ENCODE data around the gene ALCAM.
"Not testable (repeated sequence)": the region's sequence is repeated elsewhere in the genome, so short reads cannot be mapped to it uniquely, and the experiment has no call there.

Gene ALCAM

DNA sequence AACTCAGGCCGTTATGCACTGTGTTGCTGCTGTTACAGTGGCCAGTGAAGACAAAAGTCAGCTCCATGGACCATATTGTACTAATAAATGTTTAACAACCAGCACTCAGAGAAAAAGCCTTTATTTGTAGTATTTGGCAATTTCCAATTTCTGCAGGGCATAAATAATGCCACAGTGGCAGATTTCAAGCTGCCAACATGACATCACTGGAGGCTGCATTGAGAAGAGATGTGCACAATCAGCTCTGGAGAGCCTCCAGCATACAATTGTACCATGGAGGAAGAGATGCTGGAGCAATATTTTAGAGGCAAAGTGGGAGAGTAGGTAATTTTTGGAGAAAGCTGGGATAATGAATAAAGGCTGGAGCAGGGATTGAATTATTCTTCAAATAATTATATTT lies 9.7 kb upstream of the ALCAM start:
- DNase-seq, result no peak

DNA sequence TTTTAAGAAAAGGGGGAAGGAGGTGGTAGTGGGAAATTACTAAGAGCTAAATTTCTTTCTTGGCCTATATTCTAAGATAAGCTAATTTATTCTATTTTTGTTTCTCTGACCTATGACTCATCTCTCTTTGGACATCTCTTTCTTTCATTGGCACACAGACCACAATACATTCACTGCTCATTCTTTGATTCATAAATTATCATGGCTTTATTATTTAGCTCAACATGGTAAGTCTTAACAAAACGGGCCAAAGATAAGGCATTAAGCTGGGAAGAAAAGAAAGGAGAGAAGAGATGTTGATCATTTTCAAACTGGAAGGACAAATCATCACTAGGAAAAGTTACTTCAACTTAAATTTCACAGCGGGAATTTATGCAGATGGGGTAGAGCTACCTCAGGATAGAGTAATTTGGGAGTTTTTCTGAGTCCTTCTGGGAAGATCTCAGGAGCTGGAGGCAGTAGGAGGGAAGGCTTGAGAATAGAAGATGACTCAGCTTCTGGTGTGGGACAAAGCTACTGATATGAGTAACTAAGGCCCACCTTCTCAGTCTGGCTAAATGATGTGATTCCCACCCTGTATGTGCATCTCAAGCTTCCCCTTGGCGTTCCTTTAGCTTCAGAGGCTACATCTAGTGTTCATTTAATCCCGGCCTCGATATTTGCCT lies 7.5 kb upstream of the ALCAM start:
- no peak for DNase-seq

DNA sequence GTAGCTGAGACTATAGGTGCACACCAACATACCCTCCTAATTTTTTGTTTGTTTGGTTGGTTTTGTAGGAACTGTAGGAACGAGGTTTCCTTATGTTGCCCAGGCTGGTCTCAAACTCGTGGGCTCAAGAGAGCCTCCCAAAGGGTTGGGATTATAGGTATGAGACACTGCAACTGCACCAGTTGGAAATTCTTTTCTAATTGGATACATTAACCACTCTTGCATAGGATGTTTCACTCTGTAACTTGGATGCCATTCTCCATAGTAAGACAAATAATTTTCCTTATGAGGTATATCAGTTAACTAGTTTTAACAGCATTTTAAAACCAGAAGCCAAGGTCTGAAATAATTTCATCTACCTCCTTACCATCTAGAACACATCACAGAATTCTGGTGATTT lies 6.7 kb upstream of the ALCAM start:
- no peak for DNase-seq

DNA sequence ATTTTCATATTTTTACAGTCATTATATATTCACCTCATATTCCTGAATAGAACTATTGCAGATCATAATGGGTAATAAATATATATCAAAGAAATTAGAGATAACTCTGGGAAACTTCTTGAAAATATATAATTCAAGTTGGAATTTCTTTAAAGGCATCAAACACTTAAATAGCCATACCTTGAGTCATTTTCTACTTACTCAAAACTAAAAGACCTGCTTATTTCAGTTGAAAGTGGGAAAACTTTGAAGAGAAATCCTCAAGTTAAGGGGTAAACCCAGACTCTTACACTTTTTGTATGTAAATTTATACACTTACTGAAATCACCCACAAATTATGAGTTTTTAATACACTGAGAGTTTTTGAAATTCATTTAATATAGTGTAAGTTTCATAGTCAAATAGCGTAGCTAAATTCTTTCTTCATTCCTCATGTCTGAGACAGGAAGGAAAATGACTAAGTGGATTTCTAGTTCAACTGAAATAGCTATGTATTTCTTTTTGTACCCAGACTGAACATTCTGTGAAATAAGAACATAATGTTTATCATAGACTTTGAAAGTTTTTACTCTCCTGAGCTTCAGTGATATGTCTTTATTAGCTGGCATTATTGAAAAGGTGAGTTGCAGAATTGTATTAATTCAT lies 4.6 kb upstream of the ALCAM start:
- DNase-seq, result no peak

DNA sequence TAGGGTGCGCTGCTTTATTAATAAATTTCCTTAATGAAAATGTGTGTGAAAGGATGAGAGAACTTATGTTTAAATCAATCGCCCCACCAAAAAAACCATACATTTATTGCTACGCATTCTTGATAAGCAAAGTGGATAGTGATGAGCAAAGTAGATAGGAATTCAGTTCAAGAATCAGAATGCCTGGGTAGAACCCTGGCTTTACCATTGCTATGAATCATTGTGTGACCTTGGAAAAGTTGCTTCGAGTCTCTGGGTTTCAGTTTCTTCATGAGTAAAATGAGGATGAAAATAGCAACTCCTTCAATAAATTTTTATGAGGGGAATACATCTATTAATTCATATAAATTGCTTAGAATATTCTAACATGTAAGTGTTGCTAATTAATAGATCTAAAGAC lies 2.6 kb upstream of the ALCAM start:
- DNase-seq, result no peak

DNA sequence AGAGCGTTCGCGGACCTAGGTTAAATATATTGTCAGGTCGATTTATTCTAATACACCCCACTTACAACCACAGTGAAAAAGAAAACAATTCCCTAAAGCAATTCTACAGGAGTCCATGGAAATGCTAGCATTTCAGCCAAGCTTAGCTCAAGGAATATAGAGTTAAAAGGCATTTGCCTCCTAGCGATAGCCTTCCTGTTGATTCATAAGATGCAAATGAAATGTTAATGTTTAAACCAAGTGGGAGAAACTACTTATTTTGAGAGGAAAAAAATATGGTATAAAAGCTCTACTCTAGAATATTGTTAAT lies 1.7 kb upstream of the ALCAM start:
- DNase-seq, result no peak

DNA sequence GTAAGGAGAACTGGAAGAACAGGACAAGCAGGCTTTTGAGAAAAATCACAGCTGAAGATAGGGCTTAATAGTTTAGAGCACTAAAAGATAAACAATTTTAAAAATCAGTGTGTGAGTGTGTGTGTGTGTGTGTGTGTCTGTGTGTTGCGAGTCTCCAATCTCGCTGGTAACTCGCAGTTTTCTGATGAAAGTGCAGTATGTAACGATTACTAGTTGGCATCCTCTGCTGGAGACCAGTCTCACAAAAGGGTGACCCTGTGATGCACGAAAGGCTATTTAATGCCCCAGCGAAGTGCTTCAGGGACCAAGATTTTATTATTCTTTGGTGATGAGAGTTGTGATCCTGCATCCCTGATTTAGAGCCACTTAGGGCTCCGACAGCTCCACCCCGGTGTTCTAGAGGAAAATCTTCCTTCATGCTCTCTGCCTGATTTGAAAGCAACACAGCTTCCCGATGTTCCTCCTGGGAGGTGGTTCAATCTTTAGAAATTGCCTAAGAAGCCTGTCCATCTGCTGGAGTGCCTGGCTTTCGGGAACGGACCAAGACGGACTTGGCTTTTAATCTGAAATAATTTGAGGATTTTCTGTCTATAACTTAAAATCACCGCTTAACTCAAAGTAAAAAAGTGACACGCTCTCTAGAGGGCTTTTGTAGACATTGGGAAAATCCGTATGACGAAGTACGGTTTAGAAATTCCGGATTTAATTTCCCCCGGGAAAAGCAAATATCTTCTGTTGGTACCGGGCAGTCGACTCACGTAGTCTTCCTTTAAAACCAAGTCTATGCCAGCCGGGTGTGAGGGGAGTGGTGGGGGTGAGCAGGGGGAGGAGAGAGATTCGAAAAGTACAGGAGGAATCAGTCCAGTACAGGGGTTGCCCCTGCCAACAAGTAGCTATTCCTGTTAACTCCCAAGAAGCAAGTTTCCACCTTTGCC lies 1.1 kb upstream of the ALCAM start:
- no peak for DNase-seq

DNA sequence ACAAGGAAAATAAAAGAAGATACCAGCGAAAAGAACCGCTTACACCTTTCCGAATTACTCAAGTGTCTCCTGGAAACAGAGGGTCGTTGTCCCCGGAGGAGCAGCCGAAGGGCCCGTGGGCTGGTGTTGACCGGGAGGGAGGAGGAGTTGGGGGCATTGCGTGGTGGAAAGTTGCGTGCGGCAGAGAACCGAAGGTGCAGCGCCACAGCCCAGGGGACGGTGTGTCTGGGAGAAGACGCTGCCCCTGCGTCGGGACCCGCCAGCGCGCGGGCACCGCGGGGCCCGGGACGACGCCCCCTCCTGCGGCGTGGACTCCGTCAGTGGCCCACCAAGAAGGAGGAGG lies 325 bp downstream of the ALCAM start:
- DNase-seq, result peak; percentile 38 to 40

DNA sequence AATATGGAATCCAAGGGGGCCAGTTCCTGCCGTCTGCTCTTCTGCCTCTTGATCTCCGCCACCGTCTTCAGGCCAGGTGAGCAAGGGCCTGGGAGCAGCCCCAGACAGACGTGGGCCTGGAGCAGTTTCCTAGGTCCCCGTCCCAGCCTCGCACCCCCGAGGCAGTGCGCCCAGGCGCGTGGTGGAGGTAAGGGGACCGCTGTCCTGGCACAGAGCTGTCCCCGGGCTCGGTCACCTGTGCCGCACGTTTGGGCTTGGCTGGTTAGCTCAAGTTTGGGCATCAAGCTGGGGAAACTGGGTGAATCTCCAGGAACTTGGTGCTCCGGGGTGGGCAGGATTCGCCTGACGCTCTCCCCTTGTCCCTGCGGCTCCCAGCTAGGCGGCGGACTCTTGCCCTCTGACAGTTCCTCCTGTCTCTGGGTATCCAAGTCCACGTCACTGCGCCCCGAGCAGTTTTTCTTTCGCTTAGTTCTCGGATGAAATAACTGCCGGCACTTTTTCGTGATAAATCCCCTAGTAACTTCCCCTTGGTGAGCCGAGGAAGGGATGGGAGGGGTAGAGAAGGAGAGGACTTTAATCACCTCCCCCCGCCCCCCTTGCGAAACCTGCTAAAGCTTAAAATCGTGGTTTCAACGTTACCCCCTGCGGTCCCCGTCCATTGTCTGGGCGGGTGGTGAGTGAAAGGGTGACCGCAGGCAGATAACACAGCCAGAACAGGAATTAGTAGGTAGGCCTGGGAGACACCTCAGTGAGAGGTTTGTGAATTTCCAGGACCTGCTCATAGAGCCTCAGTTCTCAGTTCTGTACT lies 901 bp downstream of the ALCAM start:
- peak; percentile 81 to 84 for DNase-seq

DNA sequence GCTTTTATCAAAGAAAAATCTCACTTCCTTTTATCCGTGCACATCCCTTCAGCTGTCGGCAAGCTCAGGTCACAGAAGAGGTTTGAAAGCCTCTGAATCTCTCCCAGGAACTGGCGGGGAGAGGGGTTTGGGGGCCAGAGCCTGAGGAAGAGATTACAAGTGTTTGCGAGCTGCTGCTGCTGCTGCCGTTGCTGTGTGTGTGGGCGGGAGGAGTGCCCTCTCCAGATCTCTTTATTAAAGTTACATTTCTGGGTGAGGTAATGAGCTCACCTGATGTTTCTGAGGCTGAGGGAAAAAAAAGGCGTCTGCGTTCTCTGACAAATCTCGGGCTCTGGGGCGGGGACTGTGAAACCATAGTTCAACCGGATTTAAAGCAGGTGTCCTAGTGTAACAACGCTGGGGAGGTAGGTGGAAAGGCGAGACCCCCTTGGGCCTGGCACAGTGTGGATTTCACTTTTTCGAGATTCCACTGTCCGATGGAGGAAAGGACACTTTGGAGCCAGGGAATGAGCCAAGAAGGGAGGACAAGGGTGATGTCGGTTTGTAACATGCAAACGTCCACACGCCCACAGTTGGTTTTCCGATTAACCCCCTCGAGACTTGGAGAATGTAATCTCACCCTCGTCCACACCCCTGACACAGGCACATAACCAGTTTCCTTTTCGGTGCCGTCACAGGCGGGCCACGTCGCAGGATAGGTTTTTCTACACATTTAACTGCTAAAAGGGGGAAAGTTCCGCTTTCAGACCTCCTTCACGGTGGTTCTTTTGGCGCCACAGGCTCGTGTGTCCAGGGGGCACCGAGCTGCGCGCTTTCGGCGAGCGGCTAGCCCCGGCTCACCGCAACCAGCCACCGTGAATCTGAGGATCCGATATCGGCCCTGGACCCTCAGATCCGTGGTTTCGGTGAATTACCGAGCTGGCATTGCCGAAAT lies 2.1 kb downstream of the ALCAM start:
- DNase-seq, result peak; percentile 74

DNA sequence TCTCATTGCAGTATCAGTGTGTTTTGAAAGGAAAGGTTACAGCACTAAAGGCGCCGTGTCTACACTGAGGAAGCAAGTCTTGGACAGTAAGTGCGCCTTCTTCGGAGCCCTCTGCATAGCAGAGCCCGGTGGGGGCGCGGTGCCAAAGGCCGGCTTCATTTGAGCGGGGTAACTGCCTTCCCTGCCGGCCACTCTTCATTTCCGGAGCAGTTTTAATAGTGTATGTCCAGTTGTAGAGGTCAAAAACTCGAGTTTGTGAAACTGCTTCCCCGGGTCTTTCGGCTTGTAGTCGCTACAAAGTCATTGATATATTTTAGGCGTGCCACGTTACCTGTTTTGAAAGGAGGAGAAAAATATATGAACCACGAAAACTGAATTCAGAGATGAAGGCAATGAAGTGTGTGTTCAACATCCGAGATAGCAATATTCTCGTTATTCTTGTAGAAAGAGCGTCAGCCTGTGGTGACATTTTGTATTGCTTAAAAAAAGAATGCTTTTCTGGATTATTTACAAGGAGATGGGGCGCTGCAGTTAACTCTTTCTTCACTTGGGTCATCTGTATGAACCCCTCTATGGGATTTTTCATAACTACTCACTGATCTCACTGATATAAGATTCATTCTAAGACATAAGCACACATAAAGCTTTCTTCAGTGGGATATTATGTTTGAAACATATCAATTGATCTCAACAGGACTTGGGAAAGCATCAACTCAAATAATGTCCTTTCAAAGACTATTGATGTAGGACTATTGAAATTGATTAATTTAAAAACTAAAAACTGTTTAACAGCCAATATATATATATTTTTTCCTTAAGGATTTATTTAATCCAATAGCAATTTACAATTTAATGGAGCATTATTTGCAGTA lies 3.0 kb downstream of the ALCAM start:
- peak; percentile 32 to 36 for DNase-seq

DNA sequence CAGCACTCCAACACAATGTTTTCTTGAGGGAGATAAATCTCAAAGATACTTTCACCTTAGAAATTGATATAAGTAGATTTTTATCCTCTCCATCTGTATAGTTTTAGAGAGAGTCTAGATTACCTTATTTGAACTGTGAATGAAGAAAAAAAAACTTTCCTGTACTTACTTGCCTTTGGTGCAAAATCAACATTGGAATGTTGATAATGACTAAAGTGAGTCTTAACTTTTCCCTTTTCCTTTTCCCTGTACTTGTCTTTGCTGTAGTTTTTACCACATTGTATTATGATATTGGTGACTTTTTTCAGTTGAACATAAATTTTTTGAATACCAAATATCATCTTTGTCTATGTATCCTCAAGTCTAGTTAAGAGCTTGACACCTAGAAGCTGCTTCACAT lies 6.7 kb downstream of the ALCAM start:
- no peak for DNase-seq

DNA sequence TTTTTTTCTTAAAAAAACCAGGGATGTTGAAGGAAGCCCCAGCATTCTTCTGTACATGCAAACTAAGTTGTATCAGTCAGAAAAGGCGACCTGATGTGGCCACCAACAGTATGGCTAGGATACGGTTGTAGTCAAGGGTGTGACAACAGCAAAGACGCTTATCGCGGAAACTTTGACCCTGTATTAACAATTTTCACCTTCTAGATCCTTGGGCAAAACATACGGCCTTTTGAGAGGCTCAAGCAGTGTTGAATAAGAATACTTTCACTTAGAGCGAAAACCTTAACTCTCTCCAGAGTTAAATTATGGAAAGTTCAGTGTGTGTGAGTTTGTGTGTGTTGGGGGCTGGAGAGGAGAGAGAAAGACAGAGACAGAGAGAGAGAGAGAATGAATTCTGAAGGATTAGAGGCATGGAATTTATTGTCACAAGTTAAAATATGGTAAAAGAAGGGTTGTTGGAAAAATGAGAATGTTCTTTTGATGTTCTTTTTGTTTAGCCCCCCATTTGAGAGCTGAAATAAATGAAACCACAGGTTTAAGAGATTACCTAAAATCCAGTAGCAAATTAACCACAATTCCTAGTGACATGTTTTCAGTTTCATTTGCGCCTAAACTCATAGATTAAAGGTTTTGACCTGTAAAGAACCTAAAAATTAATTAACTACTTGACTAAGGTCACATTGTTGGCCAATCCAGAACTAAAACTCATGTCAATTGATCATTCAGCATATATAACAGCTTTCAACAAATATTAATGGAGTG lies 9.2 kb downstream of the ALCAM start:
- DNase-seq, result no peak

DNA sequence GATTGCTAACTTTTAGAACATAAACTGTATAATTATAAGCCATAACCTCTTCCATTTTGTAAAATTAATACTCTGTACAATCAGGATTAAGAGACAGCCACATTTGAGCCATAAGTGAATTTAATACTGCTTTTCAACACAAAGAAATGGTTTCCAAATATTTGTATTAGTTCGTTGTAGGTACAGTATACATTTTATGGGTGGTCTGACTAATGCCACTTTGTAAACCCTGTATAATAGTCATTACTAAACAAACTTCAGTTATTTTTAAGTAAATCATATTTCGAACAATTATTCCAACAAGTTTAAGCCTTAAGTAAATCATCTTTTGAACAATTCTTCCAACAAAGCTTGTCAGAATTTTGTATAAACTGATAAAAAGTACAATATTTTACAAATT lies 11.0 kb downstream of the ALCAM start:
- DNase-seq, result no peak

DNA sequence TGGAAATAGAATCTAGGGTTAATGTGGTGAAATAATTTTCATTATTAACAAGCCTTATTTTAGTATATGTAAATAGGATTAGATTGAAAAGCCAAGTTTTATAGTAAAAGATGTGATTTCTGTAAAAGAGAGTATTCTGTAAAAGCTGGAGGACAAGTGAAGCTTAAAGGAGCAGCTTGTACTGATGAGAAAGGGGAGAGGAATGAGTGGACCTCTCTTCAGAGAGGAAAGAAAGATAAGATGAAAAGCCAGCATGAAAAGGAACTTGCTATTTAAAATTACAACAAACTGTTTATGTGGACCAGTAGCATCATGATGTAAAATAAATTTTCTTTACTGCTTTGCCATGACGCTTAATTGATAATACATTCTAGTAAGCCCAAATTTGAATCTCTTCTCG lies 18.5 kb downstream of the ALCAM start:
- DNase-seq, result no peak

DNA sequence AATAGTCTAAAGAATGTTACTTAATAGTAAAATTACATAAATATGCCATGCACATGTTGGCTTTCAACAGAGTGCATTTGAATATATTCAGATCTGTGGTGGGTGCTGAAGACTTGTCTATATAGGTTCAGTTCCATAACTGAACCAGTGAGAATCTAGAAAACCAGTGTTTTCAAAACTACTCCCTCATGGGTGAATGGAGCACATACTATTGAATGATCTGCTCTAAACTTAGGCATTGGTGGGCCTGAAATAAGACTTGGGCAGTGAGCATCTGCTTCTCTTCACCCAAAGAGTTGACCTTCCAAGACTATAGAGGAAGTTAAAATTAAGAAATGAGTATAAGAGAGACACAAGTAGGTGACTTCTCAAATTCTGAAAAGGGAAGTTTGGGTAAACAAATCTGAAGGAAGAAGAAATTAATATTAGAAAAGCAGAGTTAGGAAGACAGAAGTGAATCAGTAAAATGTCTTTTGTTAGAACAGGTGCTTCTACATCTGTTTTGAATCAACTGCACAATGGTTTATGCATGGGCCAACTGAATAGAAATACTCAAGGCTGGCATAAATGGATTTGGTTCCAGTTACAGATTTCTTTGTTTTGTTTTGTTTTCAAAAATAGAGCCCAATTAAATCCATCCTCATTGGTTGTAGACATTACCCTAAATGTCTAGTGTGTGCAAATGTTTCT lies 19.3 kb downstream of the ALCAM start:
- no peak for DNase-seq

DNA sequence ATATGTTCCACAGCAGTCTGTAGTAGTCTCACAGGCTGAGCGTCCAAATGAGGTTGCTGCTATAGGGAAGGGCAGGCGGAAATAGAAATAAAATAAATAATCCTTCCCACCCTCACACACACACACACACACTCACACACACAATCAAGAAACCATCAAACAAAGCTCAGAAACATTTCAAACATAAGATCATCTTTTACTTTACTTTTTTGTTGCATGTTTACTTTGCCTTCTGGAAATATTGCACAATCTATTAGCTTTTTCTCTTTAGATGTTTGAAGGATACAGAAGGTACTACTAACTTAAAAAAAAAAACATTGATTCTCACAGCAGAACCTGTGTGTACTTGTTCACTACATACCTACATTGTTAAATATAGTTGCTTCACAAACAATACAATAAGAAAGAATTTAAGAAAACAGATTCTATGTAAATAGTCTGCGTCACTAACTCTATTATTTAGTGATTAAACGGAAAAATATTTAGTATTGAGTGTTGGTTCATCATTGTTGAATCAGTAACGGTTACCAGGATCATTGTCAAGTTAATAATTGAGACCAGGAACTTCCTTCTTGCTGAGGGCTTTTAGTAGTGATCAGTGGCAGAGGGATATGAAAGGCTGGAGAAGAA lies 20.5 kb downstream of the ALCAM start:
- DNase-seq, result no peak

DNA sequence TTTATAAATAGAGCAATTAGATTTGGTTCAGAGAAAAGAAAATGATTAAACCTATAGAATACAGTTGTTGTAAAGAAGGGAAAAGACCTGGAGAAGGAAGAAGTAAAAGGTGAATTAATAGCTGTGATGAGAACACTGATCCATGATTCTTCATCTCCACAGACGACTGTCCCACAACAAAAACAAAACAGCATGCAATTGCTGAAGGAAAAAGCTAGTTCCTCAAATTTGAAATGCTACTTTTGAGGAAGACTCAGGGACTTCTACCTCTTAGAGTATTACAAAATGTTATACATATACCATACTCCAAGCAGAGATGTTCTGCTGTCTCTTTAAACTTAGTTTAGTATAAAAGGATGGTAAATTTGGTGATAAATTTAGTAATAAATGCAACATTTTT lies 21.5 kb downstream of the ALCAM start:
- no peak for DNase-seq

DNA sequence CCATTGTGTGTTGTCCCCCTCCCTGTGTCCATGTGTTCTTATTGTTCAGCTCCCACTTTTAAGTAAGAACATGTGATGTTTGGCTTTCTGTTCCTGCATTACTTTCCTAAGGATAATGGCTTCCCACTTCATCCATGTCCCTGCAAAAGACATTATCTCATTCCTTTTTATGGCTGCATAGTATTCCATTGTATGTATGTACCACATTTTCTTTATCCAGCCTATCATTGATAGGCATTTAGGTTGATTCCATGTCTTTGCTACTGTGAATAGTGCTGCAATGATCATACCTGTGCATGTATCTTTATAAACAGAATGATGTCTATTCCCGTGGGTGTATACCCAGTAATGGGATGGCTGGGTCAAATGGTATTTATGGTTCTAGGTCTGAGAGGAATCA lies 23.1 kb downstream of the ALCAM start:
- DNase-seq, result not testable (repeated sequence)

Measured in stimulated activated CD4-positive, alpha-beta T cell treated with anti-CD3 and anti-CD28 coated beads, Interleukin-2, amount 100 ng/mL, for 24 hours (primary cell).